Measurements from ENCODE around the gene TTLL1.
"Not testable (repeated sequence)": the region's sequence is repeated elsewhere in the genome, so short reads cannot be mapped to it uniquely, and the experiment has no call there.

- not testable (repeated sequence) for TF ChIP-seq POLR2AphosphoS5, POLR2A (IDR thresholded peaks at IDR 0.05; ENCODE audit: low read depth, low read length)
Observed at GRCh38 chr22:43016150-43016549, 73.0 kb downstream of the TTLL1 start.

All from GM12892 (cell line).